Measurements from ENCODE around the gene PTHLH.

PTHLH gene

GRCh38 chr12:28014196-28014595 lies 41.7 kb upstream of the PTHLH start:
- TF ChIP-seq CTCF (IDR thresholded peaks at IDR 0.05): no peak
- no peak overlapping the region for H3K4me3 ChIP-seq (ENCODE audit: low read depth, low read length)
- H3K4me2 ChIP-seq (ENCODE audit: low read length): no peak overlapping the region
- H3K27me3 ChIP-seq (ENCODE audit: control insufficient read depth, insufficient read depth, low read length): no peaks in the 10 kb centered on the region
- no peak overlapping the region for H3K9ac ChIP-seq
- H3K4me1 ChIP-seq: peaks cover 4% of the 10 kb centered on the region
- H3K9me3 ChIP-seq (ENCODE audit: control insufficient read depth, low read length): no peaks in the 10 kb centered on the region
- no peak overlapping the region for H2AFZ ChIP-seq
- no peak overlapping the region for H3K27ac ChIP-seq
- no peaks in the 10 kb centered on the region for H3K79me2 ChIP-seq
- H3K36me3 ChIP-seq (ENCODE audit: control insufficient read depth, insufficient read depth, low read length): no peaks in the 10 kb centered on the region

GRCh38 chr12:28012333-28012918 lies 39.9 kb upstream of the PTHLH start:
- H3K9ac ChIP-seq: no peak overlapping the region
- no peak overlapping the region for H3K4me3 ChIP-seq (ENCODE audit: low read depth, low read length)
- H3K9me3 ChIP-seq (ENCODE audit: control insufficient read depth, low read length): no peaks in the 10 kb centered on the region
- H3K27ac ChIP-seq: no peak overlapping the region
- no peak overlapping the region for H2AFZ ChIP-seq
- TF ChIP-seq CTCF (IDR thresholded peaks at IDR 0.05): no peak
- peaks cover 4% of the 10 kb centered on the region for H3K4me1 ChIP-seq
- no peaks in the 10 kb centered on the region for H3K36me3 ChIP-seq (ENCODE audit: control insufficient read depth, insufficient read depth, low read length)
- no peaks in the 10 kb centered on the region for H3K27me3 ChIP-seq (ENCODE audit: control insufficient read depth, insufficient read depth, low read length)
- H3K4me2 ChIP-seq (ENCODE audit: low read length): no peak overlapping the region
- H3K79me2 ChIP-seq: no peaks in the 10 kb centered on the region

- H3K4me2 ChIP-seq (ENCODE audit: low read length): no peak overlapping the region
- no peaks in the 10 kb centered on the region for H3K79me2 ChIP-seq
Measured at GRCh38 chr12:28010036-28010435, 37.5 kb upstream of the PTHLH start.

GRCh38 chr12:27999970-28000369 lies 27.4 kb upstream of the PTHLH start:
- Histone ChIP-seq H3K4me3 (ENCODE audit: low read depth, low read length) (no peak overlapping the region), H3K36me3 (ENCODE audit: control insufficient read depth, insufficient read depth, low read length) (no peaks in the 10 kb centered on the region), H3K27ac (no peak overlapping the region), H3K27me3 (ENCODE audit: control insufficient read depth, insufficient read depth, low read length) (no peaks in the 10 kb centered on the region), H3K9ac (no peak overlapping the region), H3K4me2 (ENCODE audit: low read length) (no peak overlapping the region), H3K9me3 (ENCODE audit: control insufficient read depth, low read length) (no peaks in the 10 kb centered on the region), H3K79me2 (no peaks in the 10 kb centered on the region), H2AFZ (peak overlapping the region; percentile 35), H3K4me1 (peaks cover 15% of the 10 kb centered on the region)
- TF ChIP-seq CTCF (IDR thresholded peaks at IDR 0.05): no peak

More at GRCh38 chr12:28010036-28010435, 37.5 kb upstream of the PTHLH start:
- Histone ChIP-seq H3K9ac (no peak overlapping the region), H2AFZ (peak overlapping the region; percentile 68), H3K36me3 (ENCODE audit: control insufficient read depth, insufficient read depth, low read length) (no peaks in the 10 kb centered on the region), H3K9me3 (ENCODE audit: control insufficient read depth, low read length) (no peaks in the 10 kb centered on the region), H3K4me3 (ENCODE audit: low read depth, low read length) (no peak overlapping the region), H3K4me1 (peaks cover 4% of the 10 kb centered on the region), H3K27me3 (ENCODE audit: control insufficient read depth, insufficient read depth, low read length) (no peaks in the 10 kb centered on the region), H3K27ac (no peak overlapping the region)
- TF ChIP-seq CTCF (IDR thresholded peaks at IDR 0.05): no peak

GRCh38 chr12:27999521-27999920 lies 27.0 kb upstream of the PTHLH start:
- no peak overlapping the region for H3K27ac ChIP-seq
- peaks cover 15% of the 10 kb centered on the region for H3K4me1 ChIP-seq
- no peak overlapping the region for H3K4me3 ChIP-seq (ENCODE audit: low read depth, low read length)
- H3K79me2 ChIP-seq: no peaks in the 10 kb centered on the region
- H3K9ac ChIP-seq: no peak overlapping the region
- no peaks in the 10 kb centered on the region for H3K27me3 ChIP-seq (ENCODE audit: control insufficient read depth, insufficient read depth, low read length)
- H3K36me3 ChIP-seq (ENCODE audit: control insufficient read depth, insufficient read depth, low read length): no peaks in the 10 kb centered on the region
- no peak for TF ChIP-seq CTCF (IDR thresholded peaks at IDR 0.05)
- H3K9me3 ChIP-seq (ENCODE audit: control insufficient read depth, low read length): no peaks in the 10 kb centered on the region
- H3K4me2 ChIP-seq (ENCODE audit: low read length): no peak overlapping the region
- no peak overlapping the region for H2AFZ ChIP-seq

Data from parathyroid adenoma (tissue), 2 donors.